HEK293T (cell line): ENCODE results near the gene HMBS.
"Not testable (repeated sequence)": the region's sequence is repeated elsewhere in the genome, so short reads cannot be mapped to it uniquely, and the experiment has no call there.

Experiments
- CTCF ChIA-PET: fragments of 350-600 bp; formaldehyde crosslinking; extraction: SDS; loops from one replicate; lab custom pipeline; 2021; ENCODE audit warnings: antibody characterized with exemption, inconsistent platforms; lab: Yijun Ruan, JAX
- POLR2A ChIA-PET: fragments of 350-600 bp; formaldehyde crosslinking; extraction: SDS; loops from one replicate; lab custom pipeline; 2020; ENCODE audit warnings: antibody characterized with exemption, inconsistent platforms; lab: Yijun Ruan, JAX
- DNase-seq: peaks from one replicate; pipeline ENCODE4 v3.0.0; 2012; ENCODE audit warnings: mixed read lengths; ENCODE audit errors: extremely low spot score
- L3MBTL2 ChIP-seq: fragments of 450-650 bp; conservative IDR thresholded peaks from 2 replicates; pipeline ENCODE4 v1.6.1; 2016; ENCODE audit warnings: mild to moderate bottlenecking
- LEF1 ChIP-seq: fragments of 450-650 bp; IDR thresholded peaks from 2 replicates; pipeline ENCODE4 v1.6.1; 2017; ENCODE audit warnings: mild to moderate bottlenecking, borderline replicate concordance
- NFRKB ChIP-seq: fragments of 450-650 bp; IDR thresholded peaks from 2 replicates; pipeline ENCODE4 v1.6.1; 2016; ENCODE audit warnings: mild to moderate bottlenecking, moderate library complexity
- PKNOX1 ChIP-seq: fragments of 450-650 bp; IDR thresholded peaks from 2 replicates; pipeline ENCODE4 v1.6.1; 2016
- SP1 ChIP-seq: fragments of 450-650 bp; IDR thresholded peaks from 2 replicates; pipeline ENCODE4 v1.6.1; 2017

Gene HMBS

GRCh38 chr11:119134389-119134978, 49.8 kb downstream of the HMBS start:
- CTCF ChIA-PET = interaction anchor here (1.3 kb wide), 1 partner anchor 14 kb away, joined by 4 read pairs; the partner anchor contains the start of gene ABCG4
- DNase-seq = no peak
- TF ChIP-seq SP1 (no peak), L3MBTL2 (no peak), NFRKB (no peak), LEF1 (no peak), PKNOX1 (no peak)
- POLR2A ChIA-PET = interaction anchor here (1.4 kb wide), 1 partner anchor 14 kb away, joined by 3 read pairs; no protein-coding TSS in a partner anchor

- DNase-seq, CTCF ChIA-PET: not testable (repeated sequence)
- POLR2A ChIA-PET = interaction anchor here (1.0 to 1.1 kb wide), 2 partner anchors 18 to 33 kb away, joined by 3 read pairs; partner anchors contain the start of gene HINFP
Observed at GRCh38 chr11:119139276-119139675, 54.6 kb downstream of the HMBS start.
